ENCODE measurements around the gene RECK.

The RECK gene

DNA sequence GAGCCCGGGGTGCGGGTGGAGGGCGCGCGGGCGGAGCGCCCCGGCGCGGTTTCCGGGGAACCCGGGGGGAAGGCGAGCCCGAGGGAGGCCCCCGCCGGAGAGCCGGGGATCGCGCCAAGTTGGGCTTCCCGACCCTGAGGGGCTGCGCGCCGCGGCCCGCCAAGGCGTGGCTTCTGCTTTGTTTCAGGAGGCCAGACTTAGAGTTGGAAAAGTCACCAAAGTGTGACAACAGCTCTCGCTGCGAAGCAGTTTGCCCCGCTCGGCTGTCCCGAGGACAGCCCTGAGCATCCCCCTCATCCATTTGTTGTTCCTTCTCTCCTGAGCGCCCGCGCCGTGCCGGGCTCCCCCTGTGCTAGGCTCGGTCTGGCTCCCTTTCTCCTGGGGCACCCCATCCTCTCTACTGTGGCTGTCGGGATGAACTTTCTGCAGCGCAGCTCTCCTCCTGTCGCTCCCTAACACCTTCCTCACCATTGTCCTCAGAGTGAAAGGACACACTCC is 100.2 kb downstream of the RECK start:
- DNase-seq (ENCODE audit: insufficient read length, low spot score) (no peak), FAIRE-seq (no peak)

DNA sequence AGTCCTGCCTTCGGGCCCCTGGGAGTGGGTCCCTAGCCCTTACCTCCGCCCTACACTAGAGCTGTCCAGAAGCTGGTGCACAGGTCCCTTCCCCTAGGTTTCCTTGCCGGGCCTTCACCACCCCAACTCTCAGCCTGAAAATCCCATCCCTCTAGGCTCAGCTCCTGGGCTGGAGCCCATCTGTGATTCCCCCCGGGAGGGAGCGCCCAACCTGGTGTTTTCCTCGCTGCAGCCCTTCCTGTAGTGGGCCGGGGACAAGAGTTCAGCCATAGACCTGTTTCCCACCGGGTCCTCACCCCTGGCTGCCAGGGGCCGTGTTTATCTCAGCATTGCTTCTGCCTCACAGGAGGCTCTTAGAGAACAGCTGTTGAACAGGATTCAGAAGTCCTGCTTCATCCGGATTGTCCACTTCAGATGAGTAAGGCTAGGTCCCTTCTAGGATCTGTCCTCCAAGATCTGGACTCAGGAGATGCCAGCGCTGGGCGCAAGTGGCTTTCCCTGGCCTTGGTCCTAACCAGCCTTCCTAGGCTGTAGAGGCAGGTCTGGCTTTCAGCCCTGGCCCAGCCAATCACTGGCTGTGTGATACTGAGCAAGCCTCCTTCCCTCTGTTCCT is 100.8 kb downstream of the RECK start:
- DNase-seq (ENCODE audit: insufficient read length, low spot score): no peak
- no peak for FAIRE-seq

DNA sequence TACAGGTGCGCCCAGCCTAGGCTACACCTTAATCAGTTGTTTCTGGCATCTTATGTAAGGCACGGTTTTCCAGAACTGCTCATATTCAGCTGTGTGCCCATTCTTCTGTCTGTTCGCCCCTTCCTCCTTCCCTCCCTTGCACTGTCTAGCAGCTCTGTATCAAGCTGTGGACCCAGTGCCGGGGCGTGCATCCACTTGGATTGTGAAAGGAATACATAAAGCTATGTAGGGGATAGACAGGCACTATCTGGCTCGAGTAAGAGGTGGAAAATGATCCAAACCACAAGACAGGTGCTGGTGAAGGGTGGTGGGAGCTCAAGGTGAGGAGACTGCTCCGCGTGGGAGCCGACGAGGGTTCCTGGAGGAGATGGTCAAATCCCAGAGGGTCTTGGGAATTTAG is 101.8 kb downstream of the RECK start:
- DNase-seq (ENCODE audit: insufficient read length, low spot score): no peak

DNA sequence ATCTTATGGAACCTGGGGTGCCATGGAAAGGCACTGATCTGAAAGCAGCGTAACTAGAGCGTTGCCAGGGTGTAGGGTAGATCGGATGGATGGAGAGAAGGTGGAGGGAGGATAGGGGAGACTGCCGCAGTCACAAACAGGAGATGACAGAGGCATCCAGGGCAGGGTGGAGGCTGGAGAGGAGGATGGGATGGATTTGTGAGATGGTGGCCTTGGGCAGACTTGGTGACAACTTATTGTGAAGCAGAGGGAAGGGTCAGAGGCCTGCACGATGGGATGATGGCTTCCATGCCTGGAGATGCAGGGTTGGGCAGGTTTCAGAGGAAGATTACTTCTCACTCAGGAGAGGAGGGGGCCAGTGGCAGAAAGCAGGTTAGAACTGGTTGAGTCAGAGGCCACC is 102.2 kb downstream of the RECK start:
- no peak for FAIRE-seq
- DNase-seq (ENCODE audit: insufficient read length, low spot score): no peak

More for the DNA sequence above, 101.8 kb downstream of the RECK start:
- FAIRE-seq: no peak

DNA sequence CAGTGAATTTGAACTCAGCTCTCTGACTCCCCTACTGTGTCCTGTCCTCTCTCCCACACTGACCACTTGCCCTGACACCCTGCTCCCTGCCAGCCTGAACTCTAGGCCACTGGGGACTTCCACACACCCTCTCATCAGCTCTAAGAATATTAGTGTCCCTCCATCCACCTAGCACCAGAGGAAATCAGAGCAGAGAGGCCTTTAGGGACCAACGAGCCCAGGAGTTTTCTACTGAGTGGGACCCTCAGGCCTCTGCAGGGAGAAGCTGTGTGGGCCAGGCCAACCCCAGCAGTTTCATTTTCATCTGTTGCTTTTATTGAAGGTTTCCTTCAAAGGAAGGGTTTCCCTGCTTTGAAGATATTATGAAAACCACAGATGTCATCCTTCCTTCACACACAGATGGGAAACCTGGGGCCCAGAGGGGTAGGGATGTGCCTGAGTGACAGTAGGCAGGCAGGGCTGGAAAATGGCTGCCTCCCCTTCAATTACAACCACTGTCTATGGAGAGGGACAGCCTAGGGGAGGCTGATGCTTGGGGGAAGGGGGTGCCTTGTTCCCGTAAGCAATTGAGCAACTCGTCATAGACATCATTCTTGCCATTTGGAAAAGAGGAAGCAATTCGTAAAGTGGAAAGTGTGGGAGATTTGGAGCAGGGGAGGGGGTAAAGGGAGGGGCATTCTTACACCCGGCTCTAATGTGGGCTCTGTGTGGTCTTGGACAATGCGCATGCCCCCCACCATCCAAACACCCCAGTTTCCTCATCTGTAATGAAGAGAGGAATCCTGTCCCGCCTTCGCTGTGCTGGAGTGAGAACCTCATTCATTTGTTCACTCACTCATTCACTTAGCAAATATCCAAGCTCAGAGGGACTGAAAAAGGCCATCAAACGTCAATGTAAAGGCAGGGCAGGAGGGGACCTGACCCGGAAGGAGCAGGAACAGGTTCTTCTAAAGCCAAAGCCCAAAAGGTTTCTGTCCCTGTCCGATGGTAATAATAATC is 103.7 kb downstream of the RECK start:
- FAIRE-seq (peak; percentile 55), DNase-seq (ENCODE audit: insufficient read length, low spot score) (no peak)

DNA sequence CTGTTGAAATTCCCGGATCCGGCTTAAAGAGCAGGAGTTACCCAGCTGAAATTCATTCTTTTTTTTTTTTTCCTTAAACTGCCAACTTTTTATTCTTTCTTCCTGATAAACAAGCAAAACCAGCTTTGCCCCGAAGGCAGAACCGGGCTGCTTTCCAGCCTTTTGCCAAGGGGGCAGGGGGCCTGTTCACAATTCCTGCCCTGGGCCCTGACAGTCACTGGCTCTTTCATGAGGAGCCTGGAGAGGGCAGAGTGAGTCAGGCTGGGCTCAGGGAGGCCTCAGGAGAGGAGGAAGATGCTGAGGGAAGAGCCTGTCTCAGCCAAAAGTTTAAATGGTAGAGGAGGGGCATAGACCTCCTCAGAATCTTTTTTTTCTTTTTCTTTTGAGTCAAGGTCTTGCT is 104.6 kb downstream of the RECK start:
- DNase-seq (ENCODE audit: insufficient read length, low spot score): no peak
- FAIRE-seq: no peak

DNA sequence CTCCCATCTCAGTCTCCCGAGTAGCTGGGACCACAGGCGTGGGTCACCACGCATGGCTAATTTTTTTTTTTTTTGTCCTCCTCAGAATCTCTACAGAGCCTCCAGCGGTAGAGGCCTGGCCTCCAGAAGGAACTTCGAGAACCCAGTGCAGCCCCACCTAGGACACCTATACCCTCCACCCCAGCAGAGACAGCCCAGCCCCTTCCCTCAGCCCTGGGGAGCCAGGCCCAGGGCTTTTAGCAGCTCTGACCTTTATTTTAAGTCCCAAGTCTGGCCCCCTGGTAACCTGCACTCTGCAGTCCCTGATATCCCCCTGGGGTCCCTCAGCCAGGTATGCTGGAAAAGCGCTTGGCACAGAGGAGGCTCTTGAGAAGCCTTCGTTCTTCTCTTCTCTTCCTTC is 105.0 kb downstream of the RECK start:
- no peak for FAIRE-seq
- no peak for DNase-seq (ENCODE audit: insufficient read length, low spot score)

DNA sequence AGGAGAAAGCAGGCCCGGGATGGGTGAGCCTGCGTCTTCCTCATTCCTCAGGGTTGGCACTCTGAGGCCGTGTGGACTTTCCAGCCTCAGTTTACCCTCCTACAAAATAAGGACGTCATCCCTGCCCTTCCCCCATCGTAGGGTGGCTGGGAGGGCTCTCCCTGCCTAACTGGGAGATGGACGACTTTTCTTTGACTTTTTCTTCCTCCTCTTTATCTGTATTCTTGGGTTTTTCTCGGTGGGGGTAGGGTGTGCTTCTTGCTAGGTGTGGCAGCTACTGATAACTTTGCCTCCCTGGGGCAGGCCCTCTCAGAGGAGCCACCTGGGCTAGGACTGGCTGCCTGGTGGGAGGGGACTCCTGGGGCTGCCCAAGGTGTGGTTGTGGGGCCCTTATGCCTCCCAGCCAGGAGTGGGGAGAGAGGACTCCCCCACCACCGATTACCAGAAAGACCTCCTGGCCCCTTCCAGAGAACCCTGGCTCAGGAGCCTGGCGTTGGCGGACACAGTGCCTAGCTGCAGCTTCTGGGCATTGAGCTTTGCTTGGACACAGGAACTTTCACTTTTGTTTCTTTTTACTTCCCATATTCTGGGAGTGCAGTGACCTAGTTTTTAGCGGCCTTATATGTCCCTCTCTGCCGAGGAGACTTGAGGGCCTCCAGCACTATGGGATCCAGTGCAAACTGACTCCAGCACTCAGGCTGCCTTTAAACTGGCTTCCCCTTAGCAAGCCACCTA is 106.0 kb downstream of the RECK start:
- DNase-seq (ENCODE audit: insufficient read length, low spot score) (no peak), FAIRE-seq (no peak)

DNA sequence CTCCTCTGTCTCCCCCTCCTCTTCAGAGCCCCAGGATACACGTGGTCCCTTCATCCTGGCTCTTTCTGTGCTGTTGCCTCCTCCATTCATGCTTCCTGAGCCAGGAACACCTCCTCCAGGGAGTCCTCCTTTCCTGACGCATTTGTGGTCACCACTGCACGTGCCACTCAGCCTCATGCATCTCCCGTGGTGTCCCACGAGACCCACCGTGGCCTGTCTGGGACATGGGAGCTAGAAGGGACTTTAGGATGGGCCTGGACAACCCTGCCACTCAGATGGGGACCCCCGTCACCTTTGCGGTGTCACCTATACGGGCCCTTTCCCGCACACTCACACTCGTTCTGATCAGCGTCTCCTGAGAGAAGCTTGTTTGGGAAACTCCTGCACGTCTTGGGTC is 106.5 kb downstream of the RECK start:
- FAIRE-seq: no peak
- DNase-seq (ENCODE audit: insufficient read length, low spot score): no peak

DNA sequence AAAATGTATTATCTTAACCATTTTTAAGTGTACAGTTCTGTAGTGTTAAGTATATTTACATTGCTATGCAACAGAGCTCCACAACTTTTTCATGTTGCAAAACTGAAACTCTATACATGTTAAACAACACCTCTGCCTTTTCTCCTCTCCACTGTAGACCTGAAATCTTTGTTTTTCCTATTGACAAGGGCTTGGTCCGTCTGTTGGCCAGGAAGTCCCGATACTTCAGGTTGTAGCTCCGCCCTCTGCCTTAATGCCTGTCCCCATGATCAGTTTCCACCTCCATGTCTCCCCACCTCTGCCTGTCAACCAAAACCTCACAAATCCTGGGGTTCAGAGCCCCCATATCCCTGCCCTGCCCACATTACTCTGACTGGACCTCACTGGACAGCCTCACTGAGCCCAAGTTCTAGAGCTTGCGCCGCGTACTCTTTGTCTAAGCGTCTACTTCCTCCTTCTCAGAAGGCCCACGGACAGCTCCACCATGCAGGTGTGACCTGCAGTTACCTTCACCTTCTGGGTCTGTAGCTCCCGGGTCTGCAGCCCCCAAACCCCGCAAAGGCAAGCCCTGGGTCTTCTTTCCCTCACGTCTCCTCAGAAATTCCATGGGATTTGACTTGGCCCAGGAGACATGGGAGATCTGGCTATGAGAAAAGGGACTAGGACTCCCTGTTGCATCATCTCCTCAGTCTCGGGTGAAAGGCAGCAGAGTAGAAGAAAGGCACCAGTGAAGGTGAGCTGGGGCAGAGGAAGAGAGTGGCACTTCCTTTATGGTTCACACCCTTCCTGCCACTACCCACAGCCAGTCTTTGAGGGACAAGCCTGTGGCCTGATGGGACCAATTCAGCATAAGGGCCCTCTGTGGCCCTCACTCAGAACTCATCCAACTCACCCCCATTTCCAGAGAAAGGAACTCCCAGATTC is 107.9 kb downstream of the RECK start:
- peak; percentile 72 for FAIRE-seq
- no peak for DNase-seq (ENCODE audit: insufficient read length, low spot score)

DNA sequence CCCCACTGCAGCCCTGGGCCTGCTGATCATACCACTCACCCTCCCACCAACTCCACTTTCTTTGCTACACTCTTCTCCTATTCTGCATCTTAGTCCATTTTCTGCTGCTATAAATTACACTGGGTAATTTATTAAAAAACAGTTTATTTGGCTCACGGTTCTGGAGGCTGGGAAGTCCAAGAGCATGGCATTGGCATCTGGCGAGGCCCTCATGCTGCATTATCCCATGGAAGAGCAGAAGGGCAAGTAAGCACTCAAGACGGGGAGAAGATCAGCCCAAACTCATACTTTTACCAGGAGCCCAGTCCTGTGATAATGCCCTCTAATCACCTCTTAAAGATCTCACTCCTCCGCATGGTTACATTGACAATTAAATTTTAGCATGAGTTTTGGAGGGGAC is 109.3 kb downstream of the RECK start:
- no peak for FAIRE-seq

DNA sequence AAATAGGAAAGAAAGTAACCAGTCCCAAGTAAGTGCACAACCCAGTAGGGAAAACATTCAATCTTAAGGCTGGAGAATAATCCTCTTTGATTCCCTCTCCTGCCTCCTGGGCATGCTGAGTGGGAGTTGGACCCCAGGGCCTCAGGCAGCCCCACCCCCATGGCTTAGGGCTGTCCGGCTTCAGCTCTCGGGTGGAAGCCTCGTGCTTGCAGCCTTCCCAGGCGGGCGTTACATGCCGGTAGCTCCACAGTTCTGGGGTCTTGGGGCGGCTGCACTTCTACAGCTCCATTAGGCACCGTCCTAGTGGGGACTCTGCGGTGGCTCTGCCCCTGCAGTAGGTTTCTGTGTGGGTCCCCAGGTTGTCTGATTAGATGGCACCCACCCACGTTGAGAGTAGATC is 109.9 kb downstream of the RECK start:
- DNase-seq (ENCODE audit: insufficient read length, low spot score) (no peak), FAIRE-seq (no peak)

More for the DNA sequence above, 109.3 kb downstream of the RECK start:
- no peak for DNase-seq (ENCODE audit: insufficient read length, low spot score)

DNA sequence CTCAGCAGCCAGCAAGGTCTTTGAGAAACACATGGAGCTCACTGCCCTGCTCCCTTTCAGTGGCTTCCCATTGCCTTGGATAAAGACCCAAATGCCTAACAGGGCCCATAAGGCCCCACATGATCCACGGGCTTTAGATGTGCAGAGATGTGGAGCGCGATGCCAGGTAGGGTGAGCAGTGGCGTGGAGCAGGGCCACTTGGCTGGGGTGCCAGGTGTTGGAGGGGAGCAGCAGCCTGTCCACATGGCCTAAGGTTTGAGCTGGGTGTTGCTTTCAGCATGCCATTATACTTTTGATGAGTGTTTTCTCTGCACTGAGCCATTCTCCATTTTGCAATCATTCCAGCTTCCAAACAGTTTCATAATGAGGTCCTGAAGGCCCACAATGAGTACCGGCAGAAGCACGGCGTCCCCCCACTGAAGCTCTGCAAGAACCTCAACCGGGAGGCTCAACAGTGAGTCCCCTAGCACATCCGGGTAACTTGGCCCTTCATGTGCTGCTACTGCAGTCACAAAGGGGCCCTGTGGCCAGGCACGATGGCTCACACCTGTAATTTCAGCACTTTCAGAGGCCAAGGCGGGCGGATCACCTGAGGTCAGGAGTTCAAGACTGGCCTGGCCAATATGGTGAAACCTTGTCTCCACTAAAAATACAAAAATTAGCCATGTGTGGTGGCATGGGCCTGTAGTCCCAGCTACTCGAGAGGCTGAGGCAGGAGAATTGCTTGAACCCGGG is 110.9 kb downstream of the RECK start:
- DNase-seq (ENCODE audit: insufficient read length, low spot score): no peak
- no peak for FAIRE-seq

DNA sequence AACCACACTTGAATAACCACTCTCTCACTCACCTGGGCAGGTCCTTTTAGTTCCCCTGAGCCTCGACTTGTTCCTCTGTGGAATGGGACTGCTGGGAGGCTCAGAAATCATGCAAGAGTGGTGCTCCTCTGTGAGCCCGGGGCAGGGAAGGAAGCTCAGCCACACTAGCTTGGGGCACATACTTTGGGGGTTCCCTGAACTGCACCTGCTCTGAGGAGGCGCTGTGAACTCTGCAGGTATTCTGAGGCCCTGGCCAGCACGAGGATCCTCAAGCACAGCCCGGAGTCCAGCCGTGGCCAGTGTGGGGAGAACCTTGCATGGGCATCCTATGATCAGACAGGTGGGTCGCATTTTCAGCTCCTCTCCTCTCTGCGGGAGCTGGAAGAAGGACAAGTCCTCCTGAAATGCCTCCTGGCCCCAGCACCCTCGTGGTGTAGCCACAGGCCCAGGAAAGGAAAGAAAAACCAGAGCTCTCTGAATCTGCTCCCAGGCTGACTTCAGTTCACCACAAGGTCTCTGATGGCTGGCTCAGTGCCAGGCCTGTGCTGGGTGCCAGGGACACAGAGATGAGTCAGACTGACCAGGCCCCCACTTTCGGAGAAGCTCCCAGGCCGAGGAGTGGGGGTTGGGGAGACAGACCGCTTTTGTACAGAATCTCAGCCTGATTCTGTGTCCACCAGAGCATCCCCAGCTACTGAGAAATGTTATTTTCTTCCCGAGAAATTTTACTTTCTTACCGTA is 111.8 kb downstream of the RECK start:
- DNase-seq (ENCODE audit: insufficient read length, low spot score): peak; percentile 53
- peak; percentile 73 for FAIRE-seq

DNA sequence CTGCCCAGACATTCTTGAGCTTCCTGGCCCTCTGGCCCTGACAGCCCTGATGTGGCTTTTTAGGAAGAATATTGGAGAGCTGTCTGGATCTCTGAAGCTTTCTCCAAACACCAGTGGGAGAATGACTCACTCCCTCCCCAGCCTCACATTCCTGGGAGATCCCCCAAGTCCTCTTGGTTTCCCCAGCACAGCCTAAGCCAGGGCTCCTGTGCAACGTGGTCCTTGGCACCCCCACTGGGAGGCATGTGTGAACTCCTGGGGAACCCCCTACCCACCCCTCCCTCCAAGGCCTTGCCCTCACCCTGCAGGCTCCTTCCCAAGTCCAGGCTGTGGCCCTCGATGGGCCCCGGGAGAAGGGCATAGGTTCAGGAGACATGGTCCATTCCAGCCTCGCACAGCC is 112.5 kb downstream of the RECK start:
- DNase-seq (ENCODE audit: insufficient read length, low spot score) (no peak), FAIRE-seq (no peak)

DNA sequence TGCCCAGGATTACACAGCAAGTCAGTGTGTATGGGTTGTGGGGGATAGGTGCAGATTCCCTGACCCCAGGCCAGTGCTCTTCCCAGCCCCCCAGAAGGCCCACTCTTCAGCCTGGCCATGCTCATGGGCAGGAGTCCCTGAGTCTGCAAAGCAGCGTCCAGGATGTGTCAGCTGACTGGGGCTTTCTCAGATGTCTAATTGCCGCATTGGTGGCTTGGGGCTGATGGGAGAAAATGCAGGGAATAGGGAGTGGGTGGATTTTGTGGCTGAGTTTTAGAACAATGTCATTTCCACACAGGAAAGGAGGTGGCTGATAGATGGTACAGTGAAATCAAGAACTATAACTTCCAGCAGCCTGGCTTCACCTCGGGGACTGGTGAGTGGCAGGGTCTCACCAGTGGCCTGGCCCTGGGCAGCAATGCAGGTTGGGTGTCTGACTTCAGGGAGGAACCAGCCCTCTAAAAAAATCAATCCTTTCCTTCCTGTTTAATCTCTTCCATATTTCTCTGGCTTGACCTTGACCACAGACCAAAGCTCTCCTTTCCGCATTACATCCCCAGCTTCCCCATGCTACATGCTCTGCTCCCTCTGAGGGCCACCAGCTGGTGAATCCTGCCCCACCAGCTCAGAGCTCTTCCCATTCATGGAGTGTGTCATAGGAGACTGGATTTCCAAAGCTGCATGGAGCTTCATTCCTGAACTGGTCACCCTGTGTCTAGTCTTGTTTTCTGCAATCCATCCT is 114.0 kb downstream of the RECK start:
- no peak for DNase-seq (ENCODE audit: insufficient read length, low spot score)
- FAIRE-seq: no peak

DNA sequence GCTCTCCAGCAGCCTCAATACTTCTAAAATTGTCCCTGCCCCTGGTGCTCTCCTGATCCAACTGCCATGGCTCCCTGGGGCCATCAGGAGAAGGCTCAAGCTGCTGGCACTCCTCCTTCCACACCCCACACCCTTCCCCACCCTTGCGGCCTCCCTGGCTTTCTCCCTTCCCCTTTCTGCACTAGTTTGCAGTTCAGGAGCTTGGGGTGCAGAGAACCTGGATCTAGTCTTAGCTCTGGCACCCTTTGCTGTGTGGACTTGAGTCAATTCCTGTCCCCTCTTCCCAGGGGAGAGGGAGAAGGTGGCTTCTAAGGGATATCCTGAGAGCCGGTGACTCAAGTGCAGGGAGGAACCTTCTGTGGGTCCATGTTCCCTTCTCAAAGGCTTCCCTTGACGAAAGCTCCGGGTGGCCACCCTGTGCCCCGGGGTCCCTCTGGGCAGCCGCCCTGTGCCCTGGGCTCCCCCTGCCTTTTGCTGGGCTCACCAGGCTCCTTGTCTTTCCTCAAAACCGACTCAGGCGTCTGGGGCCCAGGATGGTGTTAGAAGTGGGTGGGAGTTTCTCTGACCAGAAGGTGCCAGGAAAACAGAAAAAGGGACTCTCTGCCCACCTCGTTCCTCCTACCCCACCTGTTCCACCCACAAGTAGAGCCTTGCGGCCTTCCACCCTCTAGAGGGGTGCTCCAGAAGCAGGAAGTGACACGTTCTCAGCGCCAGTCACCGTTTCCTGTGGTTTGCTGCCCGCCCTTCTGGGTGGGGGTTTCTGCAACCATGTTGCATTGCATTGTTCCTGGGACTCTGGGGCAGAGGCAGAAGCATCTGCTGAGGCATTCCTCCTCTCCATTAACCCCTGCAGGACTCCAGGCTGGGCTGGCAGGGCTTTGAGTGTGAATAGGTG is 114.8 kb downstream of the RECK start:
- peak; percentile 98 for FAIRE-seq
- peak; percentile 72 for DNase-seq (ENCODE audit: insufficient read length, low spot score)
